Fibroblast of pulmonary artery (primary cell): ENCODE measurements around the gene OTOP2.

Source experiments
- DNase-seq: peaks from one replicate; pipeline ENCODE4 v3.0.0-alpha.2; 2010; ENCODE audit warnings: low read depth
- H3K4me3 ChIP-seq: replicated peaks from 2 replicates; pipeline ENCODE4 v1.5.1; 2011; ENCODE audit warnings: low read depth, mild to moderate bottlenecking, control low read depth, low read length, moderate library complexity
- TF ChIP-seq, protein P1 (sequence below): IDR thresholded peaks from 2 replicates; pipeline ENCODE4 v1.5.1; 2011; ENCODE audit warnings: mild to moderate bottlenecking, control low read depth, low read length, inconsistent platforms; ENCODE audit errors: missing control alignments

Gene OTOP2, protein sequence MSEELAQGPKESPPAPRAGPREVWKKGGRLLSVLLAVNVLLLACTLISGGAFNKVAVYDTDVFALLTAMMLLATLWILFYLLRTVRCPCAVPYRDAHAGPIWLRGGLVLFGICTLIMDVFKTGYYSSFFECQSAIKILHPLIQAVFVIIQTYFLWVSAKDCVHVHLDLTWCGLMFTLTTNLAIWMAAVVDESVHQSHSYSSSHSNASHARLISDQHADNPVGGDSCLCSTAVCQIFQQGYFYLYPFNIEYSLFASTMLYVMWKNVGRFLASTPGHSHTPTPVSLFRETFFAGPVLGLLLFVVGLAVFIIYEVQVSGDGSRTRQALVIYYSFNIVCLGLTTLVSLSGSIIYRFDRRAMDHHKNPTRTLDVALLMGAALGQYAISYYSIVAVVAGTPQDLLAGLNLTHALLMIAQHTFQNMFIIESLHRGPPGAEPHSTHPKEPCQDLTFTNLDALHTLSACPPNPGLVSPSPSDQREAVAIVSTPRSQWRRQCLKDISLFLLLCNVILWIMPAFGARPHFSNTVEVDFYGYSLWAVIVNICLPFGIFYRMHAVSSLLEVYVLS

DNA sequence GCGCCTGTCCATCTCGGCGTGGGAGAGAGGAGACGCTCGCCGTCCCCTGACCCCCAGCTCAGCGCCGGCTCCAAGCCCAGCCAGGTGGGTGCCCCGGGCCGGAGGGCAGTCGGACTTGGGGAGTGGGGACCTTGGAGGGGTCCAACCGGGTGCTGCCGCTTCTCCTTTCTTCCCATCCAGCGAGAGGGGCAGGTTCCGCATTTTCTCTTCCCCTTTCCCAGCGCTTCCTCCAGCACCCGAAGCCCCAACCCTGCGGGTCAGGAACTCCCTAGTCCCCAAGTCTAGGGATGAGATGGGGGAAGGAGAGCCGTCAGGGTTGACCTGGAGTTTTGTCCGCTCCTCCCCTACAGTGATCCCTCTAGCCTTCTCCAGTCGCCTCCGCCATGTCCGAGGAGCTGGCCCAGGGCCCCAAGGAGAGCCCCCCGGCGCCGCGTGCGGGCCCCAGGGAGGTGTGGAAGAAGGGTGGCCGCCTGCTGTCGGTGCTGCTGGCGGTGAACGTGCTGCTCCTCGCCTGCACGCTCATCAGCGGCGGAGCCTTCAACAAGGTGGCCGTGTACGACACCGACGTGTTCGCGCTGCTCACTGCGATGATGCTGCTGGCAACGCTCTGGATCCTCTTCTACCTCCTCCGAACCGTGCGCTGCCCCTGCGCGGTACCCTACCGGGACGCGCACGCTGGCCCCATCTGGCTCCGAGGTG is at the start of gene OTOP2:
OTOP2 (plus strand) TSS at position 24 of the 699 bp plus-strand sequence; CDS start at position 384, 360 bp downstream.
- peak within 1 kb of the TSS; percentile 17 for H3K4me3 ChIP-seq
- TF ChIP-seq, protein P1, sequence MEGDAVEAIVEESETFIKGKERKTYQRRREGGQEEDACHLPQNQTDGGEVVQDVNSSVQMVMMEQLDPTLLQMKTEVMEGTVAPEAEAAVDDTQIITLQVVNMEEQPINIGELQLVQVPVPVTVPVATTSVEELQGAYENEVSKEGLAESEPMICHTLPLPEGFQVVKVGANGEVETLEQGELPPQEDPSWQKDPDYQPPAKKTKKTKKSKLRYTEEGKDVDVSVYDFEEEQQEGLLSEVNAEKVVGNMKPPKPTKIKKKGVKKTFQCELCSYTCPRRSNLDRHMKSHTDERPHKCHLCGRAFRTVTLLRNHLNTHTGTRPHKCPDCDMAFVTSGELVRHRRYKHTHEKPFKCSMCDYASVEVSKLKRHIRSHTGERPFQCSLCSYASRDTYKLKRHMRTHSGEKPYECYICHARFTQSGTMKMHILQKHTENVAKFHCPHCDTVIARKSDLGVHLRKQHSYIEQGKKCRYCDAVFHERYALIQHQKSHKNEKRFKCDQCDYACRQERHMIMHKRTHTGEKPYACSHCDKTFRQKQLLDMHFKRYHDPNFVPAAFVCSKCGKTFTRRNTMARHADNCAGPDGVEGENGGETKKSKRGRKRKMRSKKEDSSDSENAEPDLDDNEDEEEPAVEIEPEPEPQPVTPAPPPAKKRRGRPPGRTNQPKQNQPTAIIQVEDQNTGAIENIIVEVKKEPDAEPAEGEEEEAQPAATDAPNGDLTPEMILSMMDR: no peak

DNA sequence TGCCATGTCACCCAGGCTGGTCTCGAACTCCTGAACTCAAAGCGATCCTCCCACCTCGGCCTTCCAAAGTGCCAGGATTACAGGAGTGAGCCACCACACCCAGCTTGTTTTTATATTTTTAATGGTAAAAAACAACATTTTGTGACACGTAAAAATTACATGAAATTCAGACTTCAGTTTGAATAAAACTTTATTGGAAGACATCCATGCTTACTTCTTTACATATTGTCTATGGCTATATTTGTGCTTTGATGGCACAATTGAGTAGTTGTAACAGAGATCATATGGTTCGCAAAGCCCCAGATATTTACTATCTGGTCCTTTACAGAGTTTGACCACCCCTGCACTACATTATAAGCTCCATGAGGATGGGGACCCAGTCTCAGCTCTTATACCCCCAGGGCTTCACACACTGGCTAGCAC is 49.4 kb upstream of the OTOP2 start:
- TF ChIP-seq, protein P1: no peak
- no peak for DNase-seq
- no peak overlapping the region for H3K4me3 ChIP-seq

More for the DNA sequence above, at the start of gene OTOP2:
- no peak for DNase-seq

DNA sequence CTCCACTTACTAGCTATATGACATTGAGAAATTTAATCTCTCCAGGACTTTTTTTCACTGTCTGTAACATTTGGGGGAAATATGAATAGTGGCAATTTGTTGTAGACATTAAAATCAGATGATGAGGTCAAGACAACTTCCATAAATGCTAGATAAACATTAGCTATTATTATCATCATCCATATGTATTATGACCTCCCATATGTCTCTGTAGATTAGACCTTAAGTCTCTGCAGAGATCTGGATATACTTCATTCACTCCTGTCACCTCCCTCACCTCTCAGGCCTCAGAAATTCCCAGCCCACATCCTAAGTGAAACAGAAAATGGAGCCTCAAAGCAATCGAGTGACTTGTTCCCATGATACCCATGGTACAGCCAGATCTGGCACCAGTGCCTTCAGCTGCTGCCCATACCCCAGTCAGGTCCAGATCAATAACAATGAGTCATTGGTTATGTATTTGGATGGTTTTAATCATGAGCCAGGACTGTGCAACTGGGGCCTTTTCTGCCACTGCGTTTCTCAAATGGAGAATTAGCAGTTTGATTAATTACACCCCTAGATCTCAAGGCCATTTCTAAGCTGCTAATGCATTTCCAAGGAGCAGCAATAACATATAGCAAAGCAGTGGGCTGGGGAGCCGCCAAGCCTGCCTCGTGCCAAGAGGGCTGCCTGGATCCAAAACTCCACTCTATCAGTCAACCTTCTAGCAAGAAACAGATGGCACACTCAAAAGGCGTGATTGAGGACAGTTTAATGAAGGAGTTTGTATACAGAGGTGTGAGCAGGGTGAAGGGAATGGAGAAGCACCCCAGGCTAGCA is 48.7 kb upstream of the OTOP2 start:
- no peak overlapping the region for H3K4me3 ChIP-seq
- TF ChIP-seq, protein P1: no peak
- no peak for DNase-seq

DNA sequence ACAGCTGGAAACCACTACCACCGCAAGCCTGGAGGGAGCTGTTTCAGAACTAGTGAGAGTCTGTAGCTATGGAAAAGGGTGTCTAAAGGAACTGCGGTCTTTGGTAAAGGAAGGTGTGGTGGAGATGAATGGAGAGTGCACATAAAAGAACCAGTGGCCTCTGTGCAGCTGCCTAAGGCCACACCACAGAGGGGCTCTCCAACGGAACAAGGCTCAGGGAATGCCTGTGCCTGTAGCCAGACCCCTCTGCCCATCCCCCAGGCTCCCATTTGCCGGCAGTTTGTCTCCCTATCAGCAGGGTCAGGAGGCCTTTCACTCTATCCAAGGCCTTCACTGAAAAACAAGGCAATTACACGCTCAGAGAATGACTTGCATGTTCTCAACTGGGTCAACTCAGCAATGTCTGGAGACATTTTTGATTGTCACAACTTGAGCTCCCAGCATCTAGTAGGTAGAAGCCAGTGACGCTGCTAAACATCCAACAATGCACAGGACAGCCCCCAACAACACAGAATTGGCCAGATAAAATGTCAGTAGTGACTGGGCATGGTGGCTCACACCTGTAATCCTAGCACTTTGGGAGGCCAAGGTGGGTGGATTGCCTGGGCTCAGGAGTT is 48.0 kb upstream of the OTOP2 start:
- no peak for DNase-seq
- no peak overlapping the region for H3K4me3 ChIP-seq
- TF ChIP-seq, protein P1: no peak

DNA sequence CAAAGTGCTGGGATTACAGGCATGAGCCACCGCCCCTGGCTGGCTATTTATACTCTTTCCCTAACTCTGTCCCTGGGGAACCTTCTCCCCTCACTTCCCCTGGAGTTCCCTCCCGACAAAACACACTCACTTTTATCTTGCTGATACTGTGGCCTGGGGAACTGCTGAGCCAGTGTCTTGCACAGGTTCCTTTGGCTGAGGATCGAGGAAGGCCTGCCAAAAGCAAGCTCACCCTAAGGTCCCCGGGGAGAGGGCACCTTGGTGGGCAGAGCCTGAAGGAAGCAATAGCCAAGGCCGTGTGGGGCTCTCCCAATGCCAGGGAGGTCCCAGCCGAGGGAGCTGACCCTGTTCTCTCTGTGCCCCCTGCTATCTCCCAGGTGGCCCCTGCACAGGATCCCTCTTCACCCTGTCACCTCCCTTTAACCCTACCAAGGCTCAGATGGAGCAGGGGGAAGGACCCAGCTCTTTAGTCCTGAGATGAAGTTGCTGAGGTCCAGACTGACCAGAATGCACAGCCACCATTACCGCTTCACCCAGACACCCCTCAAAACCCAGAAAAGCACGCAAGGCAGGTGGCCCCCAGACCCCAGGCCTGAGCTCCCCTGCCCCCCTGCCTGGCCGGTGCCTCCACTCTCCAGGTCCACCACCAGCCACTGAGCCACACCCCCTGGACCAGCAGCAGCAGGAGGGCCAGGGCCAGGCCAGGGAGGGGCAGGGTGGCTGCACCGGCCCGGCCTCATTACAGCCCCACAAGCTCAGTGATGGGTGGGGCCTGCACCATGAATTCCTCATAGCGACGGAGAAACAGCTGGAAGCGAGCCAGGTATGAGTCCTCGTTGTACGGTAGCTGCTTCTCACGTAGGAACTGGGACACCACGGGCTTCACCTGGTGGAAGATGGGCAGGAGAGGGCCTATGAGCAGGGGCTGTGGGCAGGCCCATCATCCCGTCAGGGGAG is 46.2 kb upstream of the OTOP2 start:
- peak; percentile 51 for DNase-seq
- H3K4me3 ChIP-seq: no peak overlapping the region
- TF ChIP-seq, protein P1: no peak
